ENCODE measurements around the gene ZNF646. TPM values are rescaled to one million over a fixed set of nuclear protein-coding genes. Genes with fewer than 3 reads are reported as not detected.
A peak's percentile ranks its signal among the peaks of the same experiment; 100 is the strongest.

The ZNF646 gene
- total and polyA plus RNA-seq, 4 donors = 5.9 to 14.4 (median 11.6) TPM

GRCh38 chr16:31038993-31039392 is 35.2 kb upstream of the ZNF646 start:
- peak in 1 of 6 donors; percentile 26 for DNase-seq (ENCODE audit: low read depth in 4 of 6, low spot score in 6 of 6)
- Histone ChIP-seq H3K9me3 (ENCODE audit: control insufficient read depth, insufficient read depth, low read length) (no peaks in the 10 kb centered on the region), H3K4me3 (ENCODE audit: low read depth, low read length) (no peak overlapping the region), H3K27ac (ENCODE audit: low read depth, low read length) (no peak overlapping the region), H3K27me3 (ENCODE audit: control insufficient read depth, insufficient read depth, low read length) (no peaks in the 10 kb centered on the region), H3K4me1 (ENCODE audit: control insufficient read depth, insufficient read depth, low read length) (peaks cover 19% of the 10 kb centered on the region), H3K36me3 (ENCODE audit: control insufficient read depth, insufficient read depth, low read length) (peaks cover 71% of the 10 kb centered on the region)
- 86% methylated on average over 2 of the region's 2 CpGs for WGBS (ENCODE audit: insufficient coverage)

GRCh38 chr16:31042866-31043265 is 31.4 kb upstream of the ZNF646 start:
- H3K27ac ChIP-seq (ENCODE audit: low read depth, low read length) = no peak overlapping the region
- H3K36me3 ChIP-seq (ENCODE audit: control insufficient read depth, insufficient read depth, low read length) = peaks cover 52% of the 10 kb centered on the region
- 87% methylated on average over 10 of the region's 10 CpGs for WGBS (ENCODE audit: insufficient coverage)
- no peaks in the 10 kb centered on the region for H3K9me3 ChIP-seq (ENCODE audit: control insufficient read depth, insufficient read depth, low read length)
- H3K4me3 ChIP-seq (ENCODE audit: low read depth, low read length) = no peak overlapping the region
- no peak for DNase-seq (ENCODE audit: low read depth in 4 of 6, low spot score in 6 of 6)
- H3K27me3 ChIP-seq (ENCODE audit: control insufficient read depth, insufficient read depth, low read length) = no peaks in the 10 kb centered on the region
- H3K4me1 ChIP-seq (ENCODE audit: control insufficient read depth, insufficient read depth, low read length) = peaks cover 14% of the 10 kb centered on the region

- Histone ChIP-seq H3K9me3 (ENCODE audit: control insufficient read depth, insufficient read depth, low read length) (no peaks in the 10 kb centered on the region), H3K36me3 (ENCODE audit: control insufficient read depth, insufficient read depth, low read length) (peaks cover 47% of the 10 kb centered on the region), H3K27me3 (ENCODE audit: control insufficient read depth, insufficient read depth, low read length) (no peaks in the 10 kb centered on the region), H3K4me3 (ENCODE audit: low read depth, low read length) (no peak overlapping the region), H3K27ac (ENCODE audit: low read depth, low read length) (no peak overlapping the region), H3K4me1 (ENCODE audit: control insufficient read depth, insufficient read depth, low read length) (peaks cover 11% of the 10 kb centered on the region)
- no peak for DNase-seq (ENCODE audit: low read depth in 4 of 6, low spot score in 6 of 6)
- WGBS (ENCODE audit: insufficient coverage) = 91% methylated on average over 1 of the region's 1 CpG
These were observed 30.9 kb upstream of the ZNF646 start for GRCh38 chr16:31043352-31043751.

- Histone ChIP-seq H3K9me3 (ENCODE audit: control insufficient read depth, insufficient read depth, low read length) (no peaks in the 10 kb centered on the region), H3K27ac (ENCODE audit: low read depth, low read length) (no peak overlapping the region), H3K4me3 (ENCODE audit: low read depth, low read length) (no peak overlapping the region), H3K36me3 (ENCODE audit: control insufficient read depth, insufficient read depth, low read length) (peaks cover 41% of the 10 kb centered on the region), H3K4me1 (ENCODE audit: control insufficient read depth, insufficient read depth, low read length) (peaks cover 6% of the 10 kb centered on the region), H3K27me3 (ENCODE audit: control insufficient read depth, insufficient read depth, low read length) (no peaks in the 10 kb centered on the region)
- DNase-seq (ENCODE audit: low read depth in 4 of 6, low spot score in 6 of 6) = no peak
- no CpG with 5 or more reads among the region's 4 CpGs for WGBS (ENCODE audit: insufficient coverage)
These were observed 30.2 kb upstream of the ZNF646 start for GRCh38 chr16:31043898-31044481.

- no peak overlapping the region for H3K4me3 ChIP-seq (ENCODE audit: low read depth, low read length)
These were observed 23.8 kb upstream of the ZNF646 start for GRCh38 chr16:31050280-31051030.

GRCh38 chr16:31052114-31052513 is 22.1 kb upstream of the ZNF646 start:
- Histone ChIP-seq H3K27me3 (ENCODE audit: control insufficient read depth, insufficient read depth, low read length) (no peaks in the 10 kb centered on the region), H3K27ac (ENCODE audit: low read depth, low read length) (no peak overlapping the region), H3K9me3 (ENCODE audit: control insufficient read depth, insufficient read depth, low read length) (no peaks in the 10 kb centered on the region), H3K4me3 (ENCODE audit: low read depth, low read length) (no peak overlapping the region), H3K36me3 (ENCODE audit: control insufficient read depth, insufficient read depth, low read length) (peaks cover 6% of the 10 kb centered on the region), H3K4me1 (ENCODE audit: control insufficient read depth, insufficient read depth, low read length) (no peaks in the 10 kb centered on the region)
- WGBS (ENCODE audit: insufficient coverage) = no CpG with 5 or more reads among the region's 2 CpGs
- DNase-seq (ENCODE audit: low read depth in 4 of 6, low spot score in 6 of 6) = no peak

More at GRCh38 chr16:31050280-31051030, 23.8 kb upstream of the ZNF646 start:
- Histone ChIP-seq H3K36me3 (ENCODE audit: control insufficient read depth, insufficient read depth, low read length) (no peaks in the 10 kb centered on the region), H3K27me3 (ENCODE audit: control insufficient read depth, insufficient read depth, low read length) (no peaks in the 10 kb centered on the region), H3K4me1 (ENCODE audit: control insufficient read depth, insufficient read depth, low read length) (no peaks in the 10 kb centered on the region), H3K9me3 (ENCODE audit: control insufficient read depth, insufficient read depth, low read length) (no peaks in the 10 kb centered on the region), H3K27ac (ENCODE audit: low read depth, low read length) (no peak overlapping the region)
- no peak for DNase-seq (ENCODE audit: low read depth in 4 of 6, low spot score in 6 of 6)
- 78% methylated on average over 8 of the region's 10 CpGs for WGBS (ENCODE audit: insufficient coverage)

- no peak overlapping the region for H3K27ac ChIP-seq (ENCODE audit: low read depth, low read length)
- WGBS (ENCODE audit: insufficient coverage) = 100% methylated on average over 1 of the region's 4 CpGs
- no peak for DNase-seq (ENCODE audit: low read depth in 4 of 6, low spot score in 6 of 6)
- no peaks in the 10 kb centered on the region for H3K27me3 ChIP-seq (ENCODE audit: control insufficient read depth, insufficient read depth, low read length)
- peaks cover 22% of the 10 kb centered on the region for H3K36me3 ChIP-seq (ENCODE audit: control insufficient read depth, insufficient read depth, low read length)
- no peaks in the 10 kb centered on the region for H3K4me1 ChIP-seq (ENCODE audit: control insufficient read depth, insufficient read depth, low read length)
- no peak overlapping the region for H3K4me3 ChIP-seq (ENCODE audit: low read depth, low read length)
- H3K9me3 ChIP-seq (ENCODE audit: control insufficient read depth, insufficient read depth, low read length) = no peaks in the 10 kb centered on the region
These were observed 18.6 kb upstream of the ZNF646 start for GRCh38 chr16:31055613-31056012.

GRCh38 chr16:31061126-31061812 is 13.0 kb upstream of the ZNF646 start:
- no peak overlapping the region for H3K27ac ChIP-seq (ENCODE audit: low read depth, low read length)
- no peak overlapping the region for H3K4me3 ChIP-seq (ENCODE audit: low read depth, low read length)
- WGBS (ENCODE audit: insufficient coverage) = 95% methylated on average over 37 of the region's 42 CpGs
- no peak for DNase-seq (ENCODE audit: low read depth in 4 of 6, low spot score in 6 of 6)
- H3K9me3 ChIP-seq (ENCODE audit: control insufficient read depth, insufficient read depth, low read length) = no peaks in the 10 kb centered on the region
- peaks cover 61% of the 10 kb centered on the region for H3K36me3 ChIP-seq (ENCODE audit: control insufficient read depth, insufficient read depth, low read length)
- no peaks in the 10 kb centered on the region for H3K27me3 ChIP-seq (ENCODE audit: control insufficient read depth, insufficient read depth, low read length)
- H3K4me1 ChIP-seq (ENCODE audit: control insufficient read depth, insufficient read depth, low read length) = no peaks in the 10 kb centered on the region

- 97% methylated on average over 54 of the region's 54 CpGs for WGBS (ENCODE audit: insufficient coverage)
- DNase-seq (ENCODE audit: low read depth in 4 of 6, low spot score in 6 of 6) = no peak
- Histone ChIP-seq H3K9me3 (ENCODE audit: control insufficient read depth, insufficient read depth, low read length) (no peaks in the 10 kb centered on the region), H3K4me3 (ENCODE audit: low read depth, low read length) (no peak overlapping the region), H3K36me3 (ENCODE audit: control insufficient read depth, insufficient read depth, low read length) (peaks cover 56% of the 10 kb centered on the region), H3K4me1 (ENCODE audit: control insufficient read depth, insufficient read depth, low read length) (no peaks in the 10 kb centered on the region), H3K27ac (ENCODE audit: low read depth, low read length) (no peak overlapping the region), H3K27me3 (ENCODE audit: control insufficient read depth, insufficient read depth, low read length) (no peaks in the 10 kb centered on the region)
These were observed 12.3 kb upstream of the ZNF646 start for GRCh38 chr16:31061813-31062440.

Data from spinal cord (tissue), 10 donors.